Measurements from ENCODE around the gene NIPBL.

GRCh38 chr5:37060030-37060429 lies 183.5 kb downstream of the NIPBL start:
- TF ChIP-seq CTCF (IDR thresholded peaks at IDR 0.05) (no peak), POLR2A (IDR thresholded peaks at IDR 0.05) (no peak)

All from body of pancreas (tissue), 4 donors.